IMR-90 (cell line): Measurements from ENCODE around the gene KLHL20. TPM values are rescaled to one million over a fixed set of nuclear protein-coding genes. Genes with fewer than 3 reads are reported as not detected.
A peak's percentile ranks its signal among the peaks of the same experiment; 100 is the strongest.
"Not testable (repeated sequence)": the region's sequence is repeated elsewhere in the genome, so short reads cannot be mapped to it uniquely, and the experiment has no call there.

Source experiments
- ATAC-seq: fragments of 200-7000 bp; cut with Tn5 transposase; 2 replicates; pipeline ENCODE4 v1.9.1; 2020; ENCODE audit warnings: low read depth, mild to moderate bottlenecking, moderate library complexity
- BruUV-seq: library from RNA; stranded (reverse); fragments of 400-500 nt; replicated peaks from 2 replicates; lab custom pipeline; 2021; lab: Mats Ljungman, UMichigan
- CTCF ChIA-PET: fragments of 300-600 bp; formaldehyde crosslinking; extraction: SDS; loops from one replicate; lab custom pipeline; 2021; ENCODE audit warnings: antibody characterized with exemption; lab: Yijun Ruan, JAX
- POLR2A ChIA-PET: fragments of 300-600 bp; sonication (Branson Sonifier 250); formaldehyde crosslinking; loops from one replicate; lab custom pipeline; 2022; ENCODE audit warnings: antibody characterized with exemption; ENCODE audit not compliant: unreplicated experiment; lab: Charles Lee
- DNase-seq: peaks from one replicate; pipeline ENCODE4 v3.0.0; 2013
- H2AFZ ChIP-seq: replicated peaks from 2 replicates; pipeline ENCODE3; 2013; ENCODE audit warnings: low read length, mild to moderate bottlenecking; ENCODE audit not compliant: poor library complexity
- H2AK5ac ChIP-seq: 2 replicates; pipeline ENCODE4 v1.6.1; 2013; ENCODE audit warnings: low read depth, low read length, inconsistent platforms
- H2AK9ac ChIP-seq: replicated peaks from 2 replicates; pipeline ENCODE3; 2013; ENCODE audit warnings: mild to moderate bottlenecking, low read depth, low read length, moderate library complexity; ENCODE audit not compliant: poor library complexity
- H2BK120ac ChIP-seq: 2 replicates; pipeline ENCODE4 v1.6.1; 2013; ENCODE audit warnings: low read depth, low read length, inconsistent platforms
- H2BK15ac ChIP-seq: 3 replicates; pipeline ENCODE4 v1.6.1; 2013; ENCODE audit warnings: low read depth, low read length, inconsistent platforms
- H2BK20ac ChIP-seq: 2 replicates; pipeline ENCODE4 v1.6.1; 2013; ENCODE audit warnings: low read depth, mild to moderate bottlenecking, inconsistent platforms, low read length, moderate library complexity
- H2BK5ac ChIP-seq: 2 replicates; pipeline ENCODE4 v1.6.1; 2013; ENCODE audit warnings: mild to moderate bottlenecking, low read depth, low read length, inconsistent platforms; ENCODE audit not compliant: poor library complexity, severe bottlenecking
- H3K14ac ChIP-seq: replicated peaks from 2 replicates; pipeline ENCODE4 v1.6.1; 2013; ENCODE audit warnings: low read depth, low read length, inconsistent platforms
- H3K18ac ChIP-seq: 2 replicates; pipeline ENCODE4 v1.6.1; 2013; ENCODE audit warnings: low read depth, low read length, control low read depth
- H3K23ac ChIP-seq: 2 replicates; pipeline ENCODE4 v1.6.1; 2013; ENCODE audit warnings: low read depth, low read length, inconsistent platforms
- H3K27ac ChIP-seq: 2 replicates; pipeline ENCODE4 v1.5.1; 2013; ENCODE audit warnings: mild to moderate bottlenecking, control low read depth, low read length; ENCODE audit not compliant: insufficient read depth
- H3K27me3 ChIP-seq: 2 replicates; pipeline ENCODE4 v1.6.1; 2013; ENCODE audit warnings: low read length; ENCODE audit not compliant: control insufficient read depth, insufficient read depth
- H3K36me3 ChIP-seq: 2 replicates; pipeline ENCODE4 v1.6.1; 2013; ENCODE audit warnings: low read length, mixed read lengths; ENCODE audit not compliant: control insufficient read depth, insufficient read depth
- H3K4ac ChIP-seq: 2 replicates; pipeline ENCODE4 v1.6.1; 2013; ENCODE audit warnings: low read depth, low read length, inconsistent platforms
- H3K4me1 ChIP-seq: 2 replicates; pipeline ENCODE4 v1.6.1; 2013; ENCODE audit warnings: low read length, mixed read lengths; ENCODE audit not compliant: control insufficient read depth, insufficient read depth
- H3K4me2 ChIP-seq: 2 replicates; pipeline ENCODE4 v1.6.1; 2013; ENCODE audit warnings: low read depth, mild to moderate bottlenecking, control low read depth, low read length, moderate library complexity
- H3K4me3 ChIP-seq: 2 replicates; pipeline ENCODE4 v1.5.1; 2013; ENCODE audit warnings: low read depth, mild to moderate bottlenecking, control low read depth, low read length, moderate library complexity; ENCODE audit not compliant: insufficient read depth
- H3K56ac ChIP-seq: 2 replicates; pipeline ENCODE4 v1.6.1; 2013; ENCODE audit warnings: low read length, inconsistent platforms; ENCODE audit not compliant: insufficient read depth; ENCODE audit errors: extremely low read depth
- H3K79me1 ChIP-seq, 2 experiments: 2 replicates each; pipeline ENCODE4 v1.6.1; 2013; ENCODE audit warnings: low read length in 2 of 2, inconsistent platforms in 1 of 2, low read depth in 1 of 2
- H3K9ac ChIP-seq: 2 replicates; pipeline ENCODE4 v1.6.1; 2013; ENCODE audit warnings: low read depth, low read length, control low read depth
- H3K9me1 ChIP-seq: 2 replicates; pipeline ENCODE4 v1.6.1; 2013; ENCODE audit warnings: low read length, inconsistent platforms; ENCODE audit not compliant: insufficient read depth
- H3K9me3 ChIP-seq: 2 replicates; pipeline ENCODE4 v1.6.1; 2013; ENCODE audit warnings: low read length; ENCODE audit not compliant: control insufficient read depth, insufficient read depth
- H4K20me1 ChIP-seq: 2 replicates; pipeline ENCODE4 v1.6.1; 2013; ENCODE audit warnings: low read length, inconsistent platforms; ENCODE audit not compliant: insufficient read depth
- H4K5ac ChIP-seq: 2 replicates; pipeline ENCODE4 v1.6.1; 2013; ENCODE audit warnings: mild to moderate bottlenecking, low read depth, low read length, control low read depth
- H4K8ac ChIP-seq, 2 experiments: 2 replicates each; pipeline ENCODE4 v1.6.1; 2013; ENCODE audit warnings: low read depth in 2 of 2, low read length in 2 of 2, control low read depth in 1 of 2, inconsistent platforms in 1 of 2
- H4K91ac ChIP-seq: 2 replicates; pipeline ENCODE4 v1.6.1; 2013; ENCODE audit warnings: low read depth, low read length, inconsistent platforms; ENCODE audit not compliant: insufficient read depth
- CEBPB ChIP-seq: IDR thresholded peaks from 2 replicates; pipeline ENCODE4 v1.6.1; 2012; ENCODE audit warnings: low read depth, low read length, improper control_type of control experiment
- MAZ ChIP-seq: IDR thresholded peaks from 2 replicates; pipeline ENCODE4 v1.6.1; 2012; ENCODE audit warnings: low read depth, mild to moderate bottlenecking, low read length, improper control_type of control experiment, moderate library complexity, borderline replicate concordance
- RCOR1 ChIP-seq: IDR thresholded peaks from 2 replicates; pipeline ENCODE4 v1.6.1; 2012; ENCODE audit warnings: mild to moderate bottlenecking, low read length, improper control_type of control experiment; ENCODE audit not compliant: insufficient replicate concordance
- WGBS, 2 experiments: methylation state at CpG; one replicate each; pipeline versions ENCODE4 v1.1.5 to v1.1.7; 2013; ENCODE audit warnings: missing lambda C conversion rate in 2 of 2; ENCODE audit not compliant: insufficient read length in 1 of 2; ENCODE audit errors: extremely low coverage in 2 of 2; 5-methylcytosine and 5-hydroxymethylcytosine counted together
- dilution Hi-C: fragments of 300-500 bp; cut with HindIII; formaldehyde crosslinking; loops from one replicate; pipeline ENCODE4 v1.14.3; 2018; ENCODE audit warnings: low sequenced_read_pairs; ENCODE audit not compliant: unreplicated experiment
- in situ Hi-C: fragments of 300-500 bp; cut with MboI; formaldehyde crosslinking; loops from 3 replicates; pipeline ENCODE4 v1.14.3; 2019; ENCODE audit warnings: low sequenced_read_pairs, inconsistent platforms, mixed read lengths
- intact Hi-C: fragments of 100-400 bp; cut with micrococcal nuclease; formaldehyde crosslinking; loops from 2 replicates; pipeline ENCODE4 v1.10.0; 2022
- polyA plus RNA-seq, 3 experiments: library from polyadenylated mRNA; depleted of rRNA; stranded (reverse); fragments of >200 nt; gene quantifications; 2 replicates each; pipeline ENCODE4 v1.2.3, GENCODE V29; 2012; ENCODE audit warnings: low replicate concordance in 1 of 3
- total RNA-seq: library from RNA; depleted of rRNA; stranded (reverse); fragments of >200 nt; gene quantifications from 2 replicates; pipeline ENCODE4 v1.2.3, GENCODE V29; 2012
- TF ChIP-seq, protein P1 (sequence below): fragments of 150-350 bp; IDR thresholded peaks from 2 replicates; pipeline ENCODE4 v1.6.1; 2016; ENCODE audit warnings: low read depth, mild to moderate bottlenecking, low read length, moderate library complexity, borderline replicate concordance

The KLHL20 gene
- total and polyA plus RNA-seq, 2 of the 4 experiments (the other 2 are of a cell fraction), result 13.5 to 23.3 TPM

DNA sequence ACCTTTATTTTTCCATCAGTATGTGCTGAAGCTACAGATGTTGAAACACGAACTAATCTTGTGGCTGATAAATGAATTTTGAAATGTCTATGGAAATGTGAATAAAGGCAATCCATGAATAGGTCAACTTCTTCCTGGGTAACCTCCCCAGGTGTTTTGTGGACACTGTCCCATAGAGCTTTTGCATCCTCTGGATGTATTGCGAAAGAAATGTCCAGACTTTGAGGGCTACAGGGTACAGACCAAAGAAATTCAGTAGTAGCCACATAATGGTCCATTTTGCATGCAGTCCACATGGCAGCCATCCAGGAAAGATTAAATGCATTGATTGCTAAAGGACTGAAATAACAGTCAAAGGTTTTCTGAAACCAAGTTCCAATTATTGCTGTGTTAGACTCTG, 88.2 kb downstream of the KLHL20 start:
- Histone ChIP-seq H3K18ac (no peak overlapping the region), H2BK120ac (no peak overlapping the region), H3K27me3 (no peaks in the 10 kb centered on the region), H3K23ac (no peak overlapping the region), H2AFZ (no peak overlapping the region), H3K4me3 (no peak overlapping the region), H3K56ac (no peak overlapping the region), H3K4ac (no peak overlapping the region), H3K14ac (no peak overlapping the region), H2AK9ac (no peak overlapping the region), H2BK15ac (no peak overlapping the region), H3K9ac (no peak overlapping the region), H3K9me1 (no peaks in the 10 kb centered on the region), H4K5ac (no peak overlapping the region), H4K91ac (no peak overlapping the region), H2AK5ac (no peak overlapping the region), H3K9me3 (no peaks in the 10 kb centered on the region), H3K4me1 (no peaks in the 10 kb centered on the region), H2BK5ac (no peak overlapping the region), H2BK20ac (no peak overlapping the region), H4K8ac (no peak overlapping the region), H3K79me1 (peaks cover 4 to 9% of the 10 kb centered on the region in 2 experiments), H3K36me3 (peaks cover 7% of the 10 kb centered on the region), H3K27ac (no peak overlapping the region), H4K20me1 (no peaks in the 10 kb centered on the region), H3K4me2 (no peak overlapping the region)
- no peak for DNase-seq
- no peak for ATAC-seq
- no TSS peak for BruUV-seq
- CTCF ChIA-PET, result interaction anchor here (0.6 kb wide), 1 partner anchor 222 kb away, joined by 4 read pairs; no protein-coding TSS in a partner anchor
- peak; percentile 72 for TF ChIP-seq CEBPB
- TF ChIP-seq MAZ, result no peak
- TF ChIP-seq, protein P1, sequence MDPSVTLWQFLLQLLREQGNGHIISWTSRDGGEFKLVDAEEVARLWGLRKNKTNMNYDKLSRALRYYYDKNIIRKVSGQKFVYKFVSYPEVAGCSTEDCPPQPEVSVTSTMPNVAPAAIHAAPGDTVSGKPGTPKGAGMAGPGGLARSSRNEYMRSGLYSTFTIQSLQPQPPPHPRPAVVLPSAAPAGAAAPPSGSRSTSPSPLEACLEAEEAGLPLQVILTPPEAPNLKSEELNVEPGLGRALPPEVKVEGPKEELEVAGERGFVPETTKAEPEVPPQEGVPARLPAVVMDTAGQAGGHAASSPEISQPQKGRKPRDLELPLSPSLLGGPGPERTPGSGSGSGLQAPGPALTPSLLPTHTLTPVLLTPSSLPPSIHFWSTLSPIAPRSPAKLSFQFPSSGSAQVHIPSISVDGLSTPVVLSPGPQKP, result no peak
- TF ChIP-seq RCOR1, result no peak
- in situ Hi-C loops (no loop called here), dilution Hi-C loops (no loop called here), intact Hi-C loops (no loop called here)
- 100% methylated on average over 1 of the region's 2 CpGs; no CpG with 5 or more reads in 1 of the 2 experiments for WGBS, 2 experiments
- POLR2A ChIA-PET, result no interaction called here

DNA sequence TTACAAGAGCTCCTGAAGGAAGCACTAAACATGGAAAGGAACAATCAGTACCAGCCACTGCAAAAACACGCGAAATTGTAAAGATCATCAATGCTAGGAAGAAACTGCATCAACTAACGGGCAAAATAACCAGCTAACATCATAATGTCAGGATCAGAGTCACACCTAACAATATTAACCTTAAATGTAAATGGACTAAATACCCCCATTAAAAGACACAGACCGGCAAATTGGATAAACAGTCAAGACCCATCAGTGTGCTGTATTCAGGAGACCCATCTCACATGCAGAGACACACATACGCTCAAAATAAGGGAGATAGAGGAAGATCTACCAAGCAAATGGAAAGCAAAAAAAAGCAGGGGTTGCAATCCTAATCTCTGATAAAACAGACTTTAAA, 98.9 kb downstream of the KLHL20 start:
- H4K8ac ChIP-seq, H3K23ac ChIP-seq, in situ Hi-C loops, H2AK9ac ChIP-seq, H2BK20ac ChIP-seq, BruUV-seq, H2BK120ac ChIP-seq, H3K9ac ChIP-seq, H3K56ac ChIP-seq, CTCF ChIA-PET, H3K27me3 ChIP-seq, H3K4ac ChIP-seq, H3K14ac ChIP-seq, dilution Hi-C loops, H4K91ac ChIP-seq, H3K27ac ChIP-seq, H3K9me1 ChIP-seq, H4K5ac ChIP-seq, ATAC-seq, intact Hi-C loops, H2AK5ac ChIP-seq, H2BK15ac ChIP-seq, H4K20me1 ChIP-seq, H3K9me3 ChIP-seq, H2AFZ ChIP-seq, H2BK5ac ChIP-seq, H3K36me3 ChIP-seq, H3K4me2 ChIP-seq, POLR2A ChIA-PET, H3K18ac ChIP-seq, H3K4me3 ChIP-seq, DNase-seq, H3K4me1 ChIP-seq: not testable (repeated sequence)
- peaks cover 8 to 16% of the 10 kb centered on the region in 2 experiments; a peak in 3 of 4 replicates for H3K79me1 ChIP-seq
- WGBS, 2 experiments, result 100% methylated on average over 2 of the region's 5 CpGs; no CpG with 5 or more reads in 1 of the 2 experiments
